HCT116 (cell line): ENCODE results near the gene IMMP2L.

Experiments used
- CTCF ChIP-seq, 3 experiments: fragments of 200-600 bp in 1 of 3; sonication (generic) in 1 of 3; IDR thresholded peaks in 2 of 3; conservative IDR thresholded peaks in 1 of 3; 2 replicates each; pipeline ENCODE4 v1.5.1; 2012 to 2017; ENCODE audit warnings: low read depth in 2 of 3, low read length in 2 of 3, antibody characterized with exemption in 1 of 3, borderline replicate concordance in 1 of 3, control low read depth in 1 of 3, mild to moderate bottlenecking in 1 of 3, mixed read lengths in 1 of 3, mixed run types in 1 of 3, moderate library complexity in 1 of 3; ENCODE audit not compliant: insufficient read depth in 1 of 3
- POLR2AphosphoS5 ChIP-seq: IDR thresholded peaks from 2 replicates; pipeline ENCODE4 v1.6.1; 2011; ENCODE audit warnings: mild to moderate bottlenecking, low read depth, low read length, moderate library complexity

- TF ChIP-seq CTCF (IDR thresholded peaks at IDR 0.05 in 2 of 3, conservative IDR thresholded peaks at IDR 0.05 in 1 of 3; ENCODE audit: borderline replicate concordance in 1 of 3, insufficient read depth in 1 of 3, low read depth in 2 of 3, low read length in 2 of 3) (no peak), POLR2AphosphoS5 (no peak)
Measured at GRCh38 chr7:110867771-110868170, 694.5 kb downstream of the IMMP2L start.
